HL-60 (cell line): ENCODE measurements around the gene CTBP2.

Experiments used
- DNase-seq, 2 experiments: peaks; one replicate each; pipeline ENCODE4 v3.0.0-alpha.2; 2010 to 2020; ENCODE audit warnings: low read depth in 1 of 2, low spot score in 1 of 2
- H3K27ac ChIP-seq: fragments of 250-450 bp; sonication (Bioruptor Pico); replicated peaks from 2 replicates; pipeline ENCODE4 v1.5.1; 2020; ENCODE audit warnings: mild to moderate bottlenecking, moderate library complexity
- H3K27me3 ChIP-seq: fragments of 250-450 bp; sonication (Bioruptor Pico); 2 replicates; pipeline ENCODE4 v1.5.1; 2021; ENCODE audit warnings: mild to moderate bottlenecking, moderate library complexity; ENCODE audit not compliant: insufficient read depth, poor library complexity, severe bottlenecking
- H3K4me3 ChIP-seq: replicated peaks from 2 replicates; pipeline ENCODE4 v1.5.1; 2011; ENCODE audit warnings: mild to moderate bottlenecking, control low read depth, low read length; ENCODE audit not compliant: insufficient read depth
- CTCF ChIP-seq: IDR thresholded peaks from one replicate; pipeline ENCODE4 v1.5.1; 2011; ENCODE audit warnings: low read length, control low read depth, inconsistent platforms; ENCODE audit not compliant: insufficient read depth
- GABPA ChIP-seq: IDR thresholded peaks from 2 replicates; pipeline ENCODE4 v1.6.1; 2012; ENCODE audit warnings: low read depth
- POLR2AphosphoS5 ChIP-seq: IDR thresholded peaks from 2 replicates; pipeline ENCODE4 v1.6.1; 2012; ENCODE audit warnings: low read depth
- REST ChIP-seq: IDR thresholded peaks from 2 replicates; pipeline ENCODE4 v1.6.1; 2012; ENCODE audit warnings: low read depth; ENCODE audit not compliant: insufficient replicate concordance
- SPI1 ChIP-seq: IDR thresholded peaks from 2 replicates; pipeline ENCODE4 v1.6.1; 2012; ENCODE audit warnings: low read depth, mild to moderate bottlenecking, borderline replicate concordance

The CTBP2 gene

GRCh38 chr10:125116652-125117310 is 43.6 kb downstream of the CTBP2 start:
- no peak overlapping the region for H3K4me3 ChIP-seq

GRCh38 chr10:125116041-125116649 is 44.2 kb downstream of the CTBP2 start:
- Histone ChIP-seq H3K27ac (no peak overlapping the region), H3K27me3 (no peaks in the 10 kb centered on the region), H3K4me3 (no peak overlapping the region)
- TF ChIP-seq REST (no peak), GABPA (no peak), POLR2AphosphoS5 (no peak), CTCF (no peak), SPI1 (no peak)
- no peak for DNase-seq

More at GRCh38 chr10:125116652-125117310, 43.6 kb downstream of the CTBP2 start:
- Histone ChIP-seq H3K27me3 (no peaks in the 10 kb centered on the region), H3K27ac (no peak overlapping the region)
- DNase-seq = no peak
- TF ChIP-seq SPI1 = no peak
- no peak for TF ChIP-seq GABPA
- no peak for TF ChIP-seq REST
- TF ChIP-seq POLR2AphosphoS5 = no peak
- TF ChIP-seq CTCF = no peak

- no peak overlapping the region for H3K4me3 ChIP-seq
- H3K27me3 ChIP-seq = no peaks in the 10 kb centered on the region
- TF ChIP-seq SPI1 (no peak), POLR2AphosphoS5 (no peak), GABPA (no peak), REST (no peak), CTCF (no peak)
- no peak for DNase-seq
- no peak overlapping the region for H3K27ac ChIP-seq
These were observed 45.0 kb downstream of the CTBP2 start for GRCh38 chr10:125115409-125115808.
